Endothelial cell of umbilical vein (primary cell): ENCODE data around the gene BRSK2.

Experiments used
- CTCF ChIP-seq, 2 donors: IDR thresholded peaks; 1 replicate in 1 of 2; 2 replicates in 1 of 2; pipeline ENCODE4 v1.5.1; 2011; ENCODE audit warnings: low read length in 2 of 2, mild to moderate bottlenecking in 2 of 2, moderate library complexity in 2 of 2, control low read depth in 1 of 2, inconsistent platforms in 1 of 2, low read depth in 1 of 2; ENCODE audit not compliant: insufficient read depth in 1 of 2; ENCODE audit errors: extremely low read depth in 1 of 2
- FOS ChIP-seq: IDR thresholded peaks from 2 replicates; pipeline ENCODE4 v1.6.1; 2011; ENCODE audit warnings: mild to moderate bottlenecking, low read length, moderate library complexity, borderline replicate concordance; ENCODE audit not compliant: insufficient read depth
- POLR2A ChIP-seq: IDR thresholded peaks from 2 replicates; pipeline ENCODE4 v1.6.1; 2012; ENCODE audit warnings: low read depth, mild to moderate bottlenecking, control low read depth, low read length
- POLR2AphosphoS5 ChIP-seq: IDR thresholded peaks from 2 replicates; pipeline ENCODE4 v1.6.1; 2012; ENCODE audit warnings: low read depth, mild to moderate bottlenecking, control low read depth, low read length, moderate library complexity; ENCODE audit not compliant: insufficient read depth

DNA sequence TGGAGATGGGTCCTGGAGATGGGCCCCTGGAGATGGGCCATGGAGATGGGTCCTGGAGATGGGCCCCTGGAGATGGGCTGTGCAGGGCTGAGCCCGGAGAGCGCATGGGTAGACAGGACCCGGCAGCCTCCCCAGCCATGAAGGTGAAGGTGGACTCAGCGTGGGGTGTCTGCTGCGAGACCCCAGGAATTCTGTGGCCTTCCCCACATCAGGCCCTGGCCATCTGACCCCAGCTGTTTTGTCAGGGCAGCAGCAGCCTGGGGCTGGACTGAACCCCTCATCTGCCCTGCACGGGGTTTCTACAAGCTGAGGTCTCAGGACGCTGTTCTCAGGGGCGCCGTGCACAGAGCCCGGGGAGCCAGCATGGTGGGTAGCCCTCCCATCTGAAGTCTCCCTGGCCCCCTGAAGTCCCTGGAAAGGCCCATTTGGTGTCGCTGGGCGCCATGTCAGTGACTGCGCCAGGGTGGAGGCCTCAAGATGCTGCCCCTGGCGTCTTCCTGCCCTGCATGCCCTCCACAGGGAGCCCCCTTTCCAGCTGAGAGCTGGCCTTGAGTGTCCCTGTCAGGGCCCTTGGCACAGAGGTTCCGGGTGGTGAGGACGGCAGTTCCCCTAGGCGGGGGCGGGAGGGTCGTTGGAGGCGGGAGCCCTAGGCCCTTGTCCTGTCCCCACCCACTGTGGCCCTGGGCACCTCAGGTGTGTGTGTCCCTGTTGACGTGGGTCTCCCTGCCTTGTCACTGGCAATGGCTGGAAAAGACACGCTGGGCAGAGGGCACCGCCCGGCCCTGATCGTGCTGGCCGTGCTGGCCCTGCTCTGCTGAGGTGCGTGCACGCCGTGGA is 5.4 kb downstream of the BRSK2 start:
- no peak for TF ChIP-seq POLR2A
- no peak for TF ChIP-seq FOS
- no peak for TF ChIP-seq CTCF (IDR thresholded peaks at IDR 0.05; ENCODE audit: extremely low read depth in 1 of 2, insufficient read depth in 1 of 2, low read depth in 1 of 2, low read length in 2 of 2)
- no peak for TF ChIP-seq POLR2AphosphoS5
